PFSK-1 (cell line): Measurements from ENCODE around the gene ZCCHC10.

Experiments
- FOXP2 ChIP-seq: optimal IDR thresholded peaks from 2 replicates; pipeline ENCODE3; 2011; ENCODE audit warnings: borderline replicate concordance, control low read depth, inconsistent platforms; ENCODE audit not compliant: insufficient read depth; ENCODE audit errors: extremely low read length, extremely low read depth
- POLR2AphosphoS5 ChIP-seq: IDR thresholded peaks from 2 replicates; pipeline ENCODE4 v1.6.1; 2012; ENCODE audit warnings: low read depth, mild to moderate bottlenecking, control low read depth, low read length, moderate library complexity
- SIN3A ChIP-seq: IDR thresholded peaks from 2 replicates; pipeline ENCODE4 v1.6.1; 2012; ENCODE audit warnings: mild to moderate bottlenecking, low read length, moderate library complexity, borderline replicate concordance; ENCODE audit not compliant: insufficient read depth
- TAF1 ChIP-seq: IDR thresholded peaks from 2 replicates; pipeline ENCODE4 v1.6.1; 2012; ENCODE audit warnings: low read length, control low read depth, borderline replicate concordance; ENCODE audit not compliant: insufficient read depth
- TF ChIP-seq, protein P1 (sequence below), 2 experiments: IDR thresholded peaks; 2 replicates each; pipeline versions ENCODE4 v1.6.1 to v1.8.0; 2011 to 2012; ENCODE audit warnings: low read depth in 2 of 2, low read length in 2 of 2, control low read depth in 1 of 2, inconsistent platforms in 1 of 2, mild to moderate bottlenecking in 1 of 2, moderate library complexity in 1 of 2; ENCODE audit not compliant: insufficient read depth in 1 of 2

Gene ZCCHC10

GRCh38 chr5:133041910-133042309 lies 15.6 kb upstream of the ZCCHC10 start:
- TF ChIP-seq, protein P1, sequence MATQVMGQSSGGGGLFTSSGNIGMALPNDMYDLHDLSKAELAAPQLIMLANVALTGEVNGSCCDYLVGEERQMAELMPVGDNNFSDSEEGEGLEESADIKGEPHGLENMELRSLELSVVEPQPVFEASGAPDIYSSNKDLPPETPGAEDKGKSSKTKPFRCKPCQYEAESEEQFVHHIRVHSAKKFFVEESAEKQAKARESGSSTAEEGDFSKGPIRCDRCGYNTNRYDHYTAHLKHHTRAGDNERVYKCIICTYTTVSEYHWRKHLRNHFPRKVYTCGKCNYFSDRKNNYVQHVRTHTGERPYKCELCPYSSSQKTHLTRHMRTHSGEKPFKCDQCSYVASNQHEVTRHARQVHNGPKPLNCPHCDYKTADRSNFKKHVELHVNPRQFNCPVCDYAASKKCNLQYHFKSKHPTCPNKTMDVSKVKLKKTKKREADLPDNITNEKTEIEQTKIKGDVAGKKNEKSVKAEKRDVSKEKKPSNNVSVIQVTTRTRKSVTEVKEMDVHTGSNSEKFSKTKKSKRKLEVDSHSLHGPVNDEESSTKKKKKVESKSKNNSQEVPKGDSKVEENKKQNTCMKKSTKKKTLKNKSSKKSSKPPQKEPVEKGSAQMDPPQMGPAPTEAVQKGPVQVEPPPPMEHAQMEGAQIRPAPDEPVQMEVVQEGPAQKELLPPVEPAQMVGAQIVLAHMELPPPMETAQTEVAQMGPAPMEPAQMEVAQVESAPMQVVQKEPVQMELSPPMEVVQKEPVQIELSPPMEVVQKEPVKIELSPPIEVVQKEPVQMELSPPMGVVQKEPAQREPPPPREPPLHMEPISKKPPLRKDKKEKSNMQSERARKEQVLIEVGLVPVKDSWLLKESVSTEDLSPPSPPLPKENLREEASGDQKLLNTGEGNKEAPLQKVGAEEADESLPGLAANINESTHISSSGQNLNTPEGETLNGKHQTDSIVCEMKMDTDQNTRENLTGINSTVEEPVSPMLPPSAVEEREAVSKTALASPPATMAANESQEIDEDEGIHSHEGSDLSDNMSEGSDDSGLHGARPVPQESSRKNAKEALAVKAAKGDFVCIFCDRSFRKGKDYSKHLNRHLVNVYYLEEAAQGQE (IDR thresholded peaks at IDR 0.05; ENCODE audit: insufficient read depth in 1 of 2, low read depth in 2 of 2, low read length in 2 of 2) = no peak
- no peak for TF ChIP-seq TAF1
- no peak for TF ChIP-seq FOXP2
- TF ChIP-seq POLR2AphosphoS5 = no peak
- TF ChIP-seq SIN3A = no peak

DNA sequence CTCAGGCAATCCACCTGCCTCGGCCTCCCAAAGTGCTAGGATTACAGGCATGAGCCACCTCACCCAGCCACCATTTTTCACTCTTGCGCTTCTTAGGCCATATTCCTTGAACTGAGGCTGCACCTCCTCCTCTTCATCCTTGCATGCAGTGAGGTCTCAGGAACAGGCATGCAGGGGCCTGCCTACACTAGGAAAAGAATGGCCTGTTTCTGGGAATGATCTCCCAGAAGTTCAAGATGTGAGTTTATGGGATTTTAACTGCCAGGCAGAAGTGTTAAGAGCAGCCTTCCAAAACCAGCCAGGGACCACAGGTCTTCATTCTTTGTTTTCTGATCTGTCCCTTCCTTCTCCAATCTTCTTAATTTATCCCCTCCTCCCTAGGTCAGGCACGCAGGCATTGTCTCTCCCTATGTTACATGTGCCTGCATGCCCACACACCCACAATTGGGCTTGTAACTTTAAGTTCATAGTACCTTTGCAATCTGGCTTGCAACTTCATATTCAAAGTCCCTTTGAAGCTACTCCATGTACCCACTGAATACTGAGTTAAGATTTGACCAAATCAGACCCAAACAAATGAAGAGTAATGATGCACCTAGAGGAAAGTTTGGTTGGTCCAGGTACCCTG lies 14.9 kb upstream of the ZCCHC10 start:
- TF ChIP-seq TAF1 (no peak), SIN3A (no peak), FOXP2 (no peak), POLR2AphosphoS5 (no peak)
- TF ChIP-seq, protein P1 (IDR thresholded peaks at IDR 0.05; ENCODE audit: insufficient read depth in 1 of 2, low read depth in 2 of 2, low read length in 2 of 2) = no peak

- TF ChIP-seq FOXP2 (no peak), SIN3A (no peak), TAF1 (no peak), POLR2AphosphoS5 (no peak)
- TF ChIP-seq, protein P1 (IDR thresholded peaks at IDR 0.05; ENCODE audit: insufficient read depth in 1 of 2, low read depth in 2 of 2, low read length in 2 of 2) = no peak
These were observed 8.9 kb upstream of the ZCCHC10 start for GRCh38 chr5:133035224-133035623.

- TF ChIP-seq TAF1 (no peak), POLR2AphosphoS5 (no peak), FOXP2 (no peak), SIN3A (no peak)
- TF ChIP-seq, protein P1 (IDR thresholded peaks at IDR 0.05; ENCODE audit: insufficient read depth in 1 of 2, low read depth in 2 of 2, low read length in 2 of 2) = no peak
These were observed 7.7 kb upstream of the ZCCHC10 start for GRCh38 chr5:133034064-133034463.
